Measurements from ENCODE around the gene ATP6V1C2. TPM values are rescaled to one million over a fixed set of nuclear protein-coding genes. Genes with fewer than 3 reads are reported as not detected.
A peak's percentile ranks its signal among the peaks of the same experiment; 100 is the strongest.

The ATP6V1C2 gene
- total and polyA plus RNA-seq, 9 of the 15 experiments (the other 6 are each of a cell fraction or from before 2014, with no cell fraction given), result 0.01 to 0.31 (median 0.10) TPM; not detected in 4

GRCh38 chr2:10790228-10790973 lies 69.0 kb downstream of the ATP6V1C2 start (continued):
- TF ChIP-seq SRSF3 (IDR thresholded peaks at IDR 0.05; ENCODE audit: insufficient read depth, low read length), result no peak
- TF ChIP-seq GTF3C2 (IDR thresholded peaks at IDR 0.05; ENCODE audit: borderline replicate concordance, extremely low read depth, insufficient read length), result no peak
- TF ChIP-seq MIER1 (IDR thresholded peaks at IDR 0.05; ENCODE audit: low read depth), result no peak
- TF ChIP-seq PHF20 (IDR thresholded peaks at IDR 0.05; ENCODE audit: partially characterized antibody), result no peak
- no peak for TF ChIP-seq ZSCAN29 (IDR thresholded peaks at IDR 0.05)

- Histone ChIP-seq H3K36me3 (ENCODE audit: control insufficient read depth, insufficient read depth, low read length) (peaks cover 95% of the 10 kb centered on the region), H3K9me1 (ENCODE audit: control insufficient read depth, insufficient read depth, low read length) (peaks cover 3% of the 10 kb centered on the region), H2AFZ (ENCODE audit: low read depth, low read length) (no peak overlapping the region), H3K27ac (ENCODE audit: extremely low read depth, low read depth, low read length) (no peak overlapping the region), H4K20me1 (replicated peaks; ENCODE audit: control insufficient read depth, insufficient read depth, low read length) (peaks cover 14% of the 10 kb centered on the region), H3K27me3 (ENCODE audit: control insufficient read depth in 2 of 2, insufficient read depth in 2 of 2, low read length in 2 of 2) (no peaks in the 10 kb centered on the region), H3K4me3 (no peak overlapping the region), H3K79me2 (ENCODE audit: control insufficient read depth, insufficient read depth, low read length) (peaks cover 23% of the 10 kb centered on the region; the same call in 2 of the 3 replicates), H3K9ac (ENCODE audit: insufficient read depth in 1 of 2, low read depth in 2 of 2, low read length in 2 of 2) (no peak overlapping the region), H3K9me3 (replicated peaks; ENCODE audit: control insufficient read depth, insufficient read depth, low read depth, low read length) (no peaks in the 10 kb centered on the region), H3K4me1 (replicated peaks in 1 of 2; ENCODE audit: control insufficient read depth in 2 of 2, insufficient read depth in 2 of 2, low read length in 2 of 2) (peaks cover 0 to 9% of the 10 kb centered on the region in 2 experiments; a peak in 2 of 5 replicates), H3K4me2 (ENCODE audit: insufficient read depth, low read length) (no peak overlapping the region)
- ChIA-PET CTCF (ENCODE audit: low intra/inter-chr PET ratio) (no interaction called here), POLR2A (interaction anchor here (0.6 to 1.1 kb wide), 3 partner anchors 8 to 21 kb away, joined by 3 read pairs; partner anchors contain the start of gene PDIA6)
- no TSS peak for BruUV-seq (replicated peaks)
- 84% methylated on average over 2 of the region's 2 CpGs for WGBS (ENCODE audit: insufficient coverage, low coverage, missing lambda C conversion rate)
- no peak for DNase-seq (ENCODE audit: extremely low read depth in 1 of 4, low spot score in 3 of 4)
- in situ Hi-C loops (cut with MboI) (no loop called here), intact Hi-C loops (cut with micrococcal nuclease) (no loop called here)
- TF ChIP-seq PML (IDR thresholded peaks at IDR 0.05; ENCODE audit: low read length) (peak; percentile 4; the same call in 1 of the 2 replicates), THAP12 (CRISPR knock-in tag; IDR thresholded peaks at IDR 0.05) (no peak), HDAC6 (IDR thresholded peaks at IDR 0.05; ENCODE audit: low read depth, low read length) (no peak), SRSF3 (IDR thresholded peaks at IDR 0.05; ENCODE audit: insufficient read depth, low read length) (no peak), EHMT2 (IDR thresholded peaks at IDR 0.05) (no peak)
- no peak for ATAC-seq
- no peak for FAIRE-seq
Observed at GRCh38 chr2:10792001-10792634, 70.7 kb downstream of the ATP6V1C2 start.

Data from K562 (cell line).